SK-N-SH (cell line): ENCODE measurements around the gene SLFN14.
A peak's percentile ranks its signal among the peaks of the same experiment; 100 is the strongest.

ENCODE experiments used
- JUND ChIP-seq: IDR thresholded peaks from 2 replicates; pipeline ENCODE4 v1.4.0; 2012
- MXI1 ChIP-seq: IDR thresholded peaks from 2 replicates; pipeline ENCODE4 v1.6.1; 2012; ENCODE audit warnings: mild to moderate bottlenecking, low read depth, low read length, improper control_type of control experiment
- NRF1 ChIP-seq: IDR thresholded peaks from 2 replicates; pipeline ENCODE4 v1.6.1; 2012; ENCODE audit warnings: low read depth, mild to moderate bottlenecking, low read length
- RAD21 ChIP-seq: IDR thresholded peaks from 2 replicates; pipeline ENCODE4 v1.6.1; 2012; ENCODE audit warnings: mild to moderate bottlenecking, low read length
- SIN3A ChIP-seq: IDR thresholded peaks from 2 replicates; pipeline ENCODE4 v1.6.1; 2012; ENCODE audit warnings: low read depth, mild to moderate bottlenecking, low read length, moderate library complexity, borderline replicate concordance
- SMC3 ChIP-seq: IDR thresholded peaks from 2 replicates; pipeline ENCODE4 v1.6.1; 2012; ENCODE audit warnings: low read depth, low read length, improper control_type of control experiment
- TF ChIP-seq, protein P1 (sequence below): fragments of 150-350 bp; IDR thresholded peaks from 2 replicates; pipeline ENCODE4 v1.6.1; 2017; ENCODE audit warnings: antibody characterized with exemption, low read length, low read depth, borderline replicate concordance
- TF ChIP-seq, protein P2 (sequence below): IDR thresholded peaks from 2 replicates; pipeline ENCODE4 v1.4.0; 2012; ENCODE audit warnings: low read depth, borderline replicate concordance
- TF ChIP-seq, protein P3 (sequence below): IDR thresholded peaks from 2 replicates; pipeline ENCODE4 v1.4.0; 2012; ENCODE audit warnings: low read depth, borderline replicate concordance
- TF ChIP-seq, protein P4 (sequence below): fragments of 200-600 bp; sonication (generic); IDR thresholded peaks from 2 replicates; pipeline ENCODE4 v1.6.1; 2017; ENCODE audit warnings: antibody characterized with exemption, mild to moderate bottlenecking, moderate library complexity
- TF ChIP-seq, protein P5 (sequence below): IDR thresholded peaks from 2 replicates; pipeline ENCODE4; 2012

DNA sequence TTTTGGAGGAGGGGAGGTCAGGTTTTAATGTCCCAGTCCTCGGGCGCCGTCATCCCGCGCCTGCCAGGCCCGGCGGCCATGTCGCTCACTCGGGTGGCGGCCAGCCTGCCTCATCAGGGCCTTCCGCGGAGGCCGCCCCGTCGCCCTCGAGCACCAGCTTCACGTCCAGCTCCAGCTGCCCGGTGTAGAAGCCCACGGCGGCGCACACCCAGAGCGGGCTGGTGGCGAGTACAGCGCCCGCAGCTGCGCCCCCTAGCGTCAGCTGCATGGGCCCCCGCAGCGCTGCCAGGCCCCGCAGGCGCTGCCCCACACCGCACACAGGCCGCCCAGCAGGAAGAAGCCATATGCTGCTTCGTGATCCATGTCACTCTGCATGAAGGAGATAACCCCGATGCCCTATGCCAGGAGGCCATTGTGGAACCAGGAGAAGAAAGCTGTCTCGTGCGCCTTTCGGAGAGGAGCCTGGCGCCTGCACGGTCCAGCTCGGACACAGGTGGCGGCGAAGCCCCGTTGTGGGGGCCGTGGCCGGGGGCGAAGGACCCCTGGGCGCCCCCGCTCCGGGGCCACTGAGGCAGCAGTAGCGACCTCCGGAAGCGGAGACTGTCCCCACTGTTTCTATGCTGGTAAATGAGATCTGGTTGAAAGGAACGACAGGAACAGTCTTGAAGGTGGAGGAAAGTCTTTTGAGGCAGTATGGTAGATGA is 36.1 kb upstream of the SLFN14 start:
- TF ChIP-seq MXI1 (no peak), JUND (no peak), RAD21 (no peak), SIN3A (no peak), NRF1 (no peak), SMC3 (no peak)
- TF ChIP-seq, protein P1, sequence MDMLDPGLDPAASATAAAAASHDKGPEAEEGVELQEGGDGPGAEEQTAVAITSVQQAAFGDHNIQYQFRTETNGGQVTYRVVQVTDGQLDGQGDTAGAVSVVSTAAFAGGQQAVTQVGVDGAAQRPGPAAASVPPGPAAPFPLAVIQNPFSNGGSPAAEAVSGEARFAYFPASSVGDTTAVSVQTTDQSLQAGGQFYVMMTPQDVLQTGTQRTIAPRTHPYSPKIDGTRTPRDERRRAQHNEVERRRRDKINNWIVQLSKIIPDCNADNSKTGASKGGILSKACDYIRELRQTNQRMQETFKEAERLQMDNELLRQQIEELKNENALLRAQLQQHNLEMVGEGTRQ, result no peak
- TF ChIP-seq, protein P2, sequence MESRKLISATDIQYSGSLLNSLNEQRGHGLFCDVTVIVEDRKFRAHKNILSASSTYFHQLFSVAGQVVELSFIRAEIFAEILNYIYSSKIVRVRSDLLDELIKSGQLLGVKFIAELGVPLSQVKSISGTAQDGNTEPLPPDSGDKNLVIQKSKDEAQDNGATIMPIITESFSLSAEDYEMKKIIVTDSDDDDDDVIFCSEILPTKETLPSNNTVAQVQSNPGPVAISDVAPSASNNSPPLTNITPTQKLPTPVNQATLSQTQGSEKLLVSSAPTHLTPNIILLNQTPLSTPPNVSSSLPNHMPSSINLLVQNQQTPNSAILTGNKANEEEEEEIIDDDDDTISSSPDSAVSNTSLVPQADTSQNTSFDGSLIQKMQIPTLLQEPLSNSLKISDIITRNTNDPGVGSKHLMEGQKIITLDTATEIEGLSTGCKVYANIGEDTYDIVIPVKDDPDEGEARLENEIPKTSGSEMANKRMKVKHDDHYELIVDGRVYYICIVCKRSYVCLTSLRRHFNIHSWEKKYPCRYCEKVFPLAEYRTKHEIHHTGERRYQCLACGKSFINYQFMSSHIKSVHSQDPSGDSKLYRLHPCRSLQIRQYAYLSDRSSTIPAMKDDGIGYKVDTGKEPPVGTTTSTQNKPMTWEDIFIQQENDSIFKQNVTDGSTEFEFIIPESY, result no peak
- TF ChIP-seq, protein P3, sequence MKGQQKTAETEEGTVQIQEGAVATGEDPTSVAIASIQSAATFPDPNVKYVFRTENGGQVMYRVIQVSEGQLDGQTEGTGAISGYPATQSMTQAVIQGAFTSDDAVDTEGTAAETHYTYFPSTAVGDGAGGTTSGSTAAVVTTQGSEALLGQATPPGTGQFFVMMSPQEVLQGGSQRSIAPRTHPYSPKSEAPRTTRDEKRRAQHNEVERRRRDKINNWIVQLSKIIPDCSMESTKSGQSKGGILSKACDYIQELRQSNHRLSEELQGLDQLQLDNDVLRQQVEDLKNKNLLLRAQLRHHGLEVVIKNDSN, result no peak
- TF ChIP-seq, protein P4, sequence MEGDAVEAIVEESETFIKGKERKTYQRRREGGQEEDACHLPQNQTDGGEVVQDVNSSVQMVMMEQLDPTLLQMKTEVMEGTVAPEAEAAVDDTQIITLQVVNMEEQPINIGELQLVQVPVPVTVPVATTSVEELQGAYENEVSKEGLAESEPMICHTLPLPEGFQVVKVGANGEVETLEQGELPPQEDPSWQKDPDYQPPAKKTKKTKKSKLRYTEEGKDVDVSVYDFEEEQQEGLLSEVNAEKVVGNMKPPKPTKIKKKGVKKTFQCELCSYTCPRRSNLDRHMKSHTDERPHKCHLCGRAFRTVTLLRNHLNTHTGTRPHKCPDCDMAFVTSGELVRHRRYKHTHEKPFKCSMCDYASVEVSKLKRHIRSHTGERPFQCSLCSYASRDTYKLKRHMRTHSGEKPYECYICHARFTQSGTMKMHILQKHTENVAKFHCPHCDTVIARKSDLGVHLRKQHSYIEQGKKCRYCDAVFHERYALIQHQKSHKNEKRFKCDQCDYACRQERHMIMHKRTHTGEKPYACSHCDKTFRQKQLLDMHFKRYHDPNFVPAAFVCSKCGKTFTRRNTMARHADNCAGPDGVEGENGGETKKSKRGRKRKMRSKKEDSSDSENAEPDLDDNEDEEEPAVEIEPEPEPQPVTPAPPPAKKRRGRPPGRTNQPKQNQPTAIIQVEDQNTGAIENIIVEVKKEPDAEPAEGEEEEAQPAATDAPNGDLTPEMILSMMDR, result peak; percentile 18; the same call in 1 of the 2 replicates
- TF ChIP-seq, protein P5, sequence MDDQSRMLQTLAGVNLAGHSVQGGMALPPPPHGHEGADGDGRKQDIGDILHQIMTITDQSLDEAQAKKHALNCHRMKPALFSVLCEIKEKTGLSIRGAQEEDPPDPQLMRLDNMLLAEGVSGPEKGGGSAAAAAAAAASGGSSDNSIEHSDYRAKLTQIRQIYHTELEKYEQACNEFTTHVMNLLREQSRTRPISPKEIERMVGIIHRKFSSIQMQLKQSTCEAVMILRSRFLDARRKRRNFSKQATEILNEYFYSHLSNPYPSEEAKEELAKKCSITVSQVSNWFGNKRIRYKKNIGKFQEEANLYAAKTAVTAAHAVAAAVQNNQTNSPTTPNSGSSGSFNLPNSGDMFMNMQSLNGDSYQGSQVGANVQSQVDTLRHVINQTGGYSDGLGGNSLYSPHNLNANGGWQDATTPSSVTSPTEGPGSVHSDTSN, result no peak
